PFSK-1 (cell line): Measurements from ENCODE around the gene DIP2C.

ENCODE experiments used
- POLR2AphosphoS5 ChIP-seq: IDR thresholded peaks from 2 replicates; pipeline ENCODE4 v1.6.1; 2012; ENCODE audit warnings: low read depth, mild to moderate bottlenecking, control low read depth, low read length, moderate library complexity
- REST ChIP-seq, 2 experiments: IDR thresholded peaks; 2 replicates each; pipeline versions ENCODE4 v1.6.1 to v1.8.0; 2011 to 2012; ENCODE audit warnings: low read depth in 2 of 2, low read length in 2 of 2, control low read depth in 1 of 2, inconsistent platforms in 1 of 2, mild to moderate bottlenecking in 1 of 2, moderate library complexity in 1 of 2; ENCODE audit not compliant: insufficient read depth in 1 of 2
- TAF1 ChIP-seq: IDR thresholded peaks from 2 replicates; pipeline ENCODE4 v1.6.1; 2012; ENCODE audit warnings: low read length, control low read depth, borderline replicate concordance; ENCODE audit not compliant: insufficient read depth

GRCh38 chr10:661597-662222, 27.8 kb downstream of the DIP2C start:
- TF ChIP-seq REST (IDR thresholded peaks at IDR 0.05; ENCODE audit: insufficient read depth in 1 of 2, low read depth in 2 of 2, low read length in 2 of 2) (no peak), TAF1 (no peak), POLR2AphosphoS5 (no peak)
